AG08395 (cell line): Measurements from ENCODE around the gene REPS1.
"Not testable (repeated sequence)": the region's sequence is repeated elsewhere in the genome, so short reads cannot be mapped to it uniquely, and the experiment has no call there.

Source experiments
- DNase-seq: peaks from one replicate; pipeline ENCODE4 v3.0.0; 2012; ENCODE audit warnings: mixed read lengths, low spot score

The REPS1 gene

DNA sequence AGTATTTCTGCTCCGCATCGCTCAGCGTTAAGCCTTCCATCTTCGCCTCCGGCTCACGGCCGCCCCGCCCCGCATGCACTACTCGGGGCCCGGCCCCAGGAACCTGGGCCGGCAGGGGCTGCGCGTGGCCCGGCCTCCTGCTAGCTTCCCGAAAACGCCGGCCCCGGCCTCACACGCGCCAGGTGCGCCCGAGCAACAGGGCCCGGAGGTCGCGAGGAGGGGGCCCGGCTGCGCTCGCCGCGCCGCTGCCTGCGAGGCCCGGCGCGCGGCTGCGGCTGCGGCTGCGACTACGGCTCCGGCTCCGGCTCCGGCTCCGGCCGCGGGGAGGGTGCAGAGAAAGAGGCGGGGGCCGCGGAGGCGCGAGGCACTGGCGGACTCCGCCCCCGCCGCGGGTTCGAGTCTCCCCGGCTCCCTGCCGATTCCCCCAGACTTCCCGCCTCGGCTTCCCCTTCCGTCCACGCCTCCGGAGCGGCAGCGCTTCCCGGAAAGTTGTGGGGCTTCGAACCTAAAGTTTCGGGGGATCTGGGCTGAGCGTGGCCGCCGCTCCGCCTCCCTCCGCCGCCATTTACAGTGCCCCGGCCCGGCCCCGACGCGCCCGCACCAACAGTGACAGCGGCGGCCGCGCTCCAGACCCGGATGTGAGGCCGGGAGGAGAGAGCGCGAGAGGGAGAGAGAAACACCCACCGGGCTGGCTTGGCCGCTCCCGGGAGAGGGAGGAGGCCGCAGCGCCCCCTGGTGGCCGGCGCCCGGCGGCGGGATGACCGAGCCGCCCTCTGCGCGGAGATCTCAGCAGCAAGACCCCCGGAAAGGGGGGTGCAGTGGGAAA is at the start of gene REPS1:
Gene REPS1, minus strand, starts transcription at position 611 of the 826 bp plus-strand sequence. Its CDS starts 571 bp downstream, at position 40.
- DNase-seq = peak; percentile 95

GRCh38 chr6:139037490-139037889 is 49.4 kb upstream of the REPS1 start:
- peak; percentile 55 for DNase-seq

GRCh38 chr6:139030228-139030963 is 42.3 kb upstream of the REPS1 start:
- no peak for DNase-seq

GRCh38 chr6:139029470-139030227 is 41.6 kb upstream of the REPS1 start:
- peak; percentile 63 for DNase-seq

- DNase-seq = peak; percentile 58
Observed at GRCh38 chr6:139028658-139029469, 40.8 kb upstream of the REPS1 start, which contains the start of gene ABRACL. Gene ABRACL (plus strand): TSS chr6:139028745. CDS start chr6:139034161, 5,416 bp downstream.

GRCh38 chr6:139028215-139028657 is 40.2 kb upstream of the REPS1 start:
- DNase-seq = no peak

DNA sequence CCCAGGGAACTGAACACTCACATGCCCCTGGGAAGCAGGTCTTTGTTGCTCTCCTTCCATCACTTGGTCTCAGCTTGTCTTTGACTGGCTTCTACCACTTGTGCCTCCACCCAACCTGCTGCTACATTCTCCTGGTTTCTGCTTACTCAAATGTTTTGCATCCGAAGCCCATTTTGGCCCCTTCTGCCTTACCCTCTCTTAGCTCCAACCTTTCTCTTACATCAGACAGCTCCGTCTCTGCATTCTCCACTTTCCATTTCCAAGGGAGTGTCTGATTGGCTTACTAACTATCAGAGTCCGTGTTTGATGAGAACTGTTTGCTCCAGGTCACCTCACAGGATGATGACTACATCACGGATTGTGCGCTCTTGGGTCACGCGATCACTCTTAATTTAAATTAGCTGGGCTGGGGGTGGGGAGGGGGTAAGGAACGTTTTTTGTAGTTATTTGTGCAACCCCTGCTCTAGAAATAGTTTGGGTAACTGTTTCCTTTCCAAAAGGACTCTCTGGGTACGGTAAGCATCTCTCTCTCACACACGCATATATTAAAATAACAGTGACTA is 39.6 kb upstream of the REPS1 start:
- DNase-seq = no peak

DNA sequence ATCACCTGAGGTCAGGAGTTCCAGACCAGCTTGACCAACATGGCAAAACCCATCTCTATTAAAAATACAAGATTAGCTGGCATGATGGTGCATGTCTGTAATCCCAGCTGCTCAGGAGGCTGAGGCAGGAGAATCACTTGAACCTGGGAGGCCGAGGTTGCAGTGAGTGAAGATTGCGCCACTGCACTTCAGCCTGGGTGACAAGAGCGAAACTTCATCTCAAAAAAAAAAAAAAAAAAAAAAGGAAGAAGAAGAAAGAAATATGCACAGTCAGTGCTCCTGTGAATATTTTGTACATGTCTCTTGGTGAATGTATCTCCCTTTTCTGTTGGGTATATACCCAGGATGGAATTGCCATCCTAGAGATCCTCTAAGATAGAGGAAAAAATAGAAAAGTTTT is 37.4 kb upstream of the REPS1 start:
- DNase-seq = not testable (repeated sequence)

- DNase-seq = no peak
Observed at GRCh38 chr6:139020689-139021088, 32.6 kb upstream of the REPS1 start.

- DNase-seq = no peak
Observed at GRCh38 chr6:139019722-139020121, 31.7 kb upstream of the REPS1 start.

DNA sequence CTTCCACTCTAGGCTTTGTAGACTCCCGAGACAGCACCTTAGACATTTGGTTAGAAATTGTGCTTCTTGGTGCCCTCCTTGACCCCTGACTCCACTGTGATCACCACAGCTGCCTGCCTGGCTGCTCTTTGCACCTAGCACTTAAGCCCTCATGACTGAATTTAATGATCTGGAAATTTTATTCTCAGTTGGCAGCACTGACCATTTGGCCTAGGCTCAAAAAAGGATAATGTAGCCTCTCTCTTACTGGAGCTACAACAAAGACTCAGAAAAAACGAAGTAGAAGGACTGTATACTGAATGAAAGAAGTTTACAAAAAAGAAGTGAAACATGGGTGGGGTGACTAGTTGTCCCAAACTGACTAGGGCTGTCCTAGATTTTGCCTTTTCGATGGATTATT is 29.2 kb upstream of the REPS1 start:
- no peak for DNase-seq

GRCh38 chr6:139016337-139017213 is 28.5 kb upstream of the REPS1 start:
- no peak for DNase-seq

- no peak for DNase-seq
Observed at GRCh38 chr6:139014945-139015344, 26.9 kb upstream of the REPS1 start.

DNA sequence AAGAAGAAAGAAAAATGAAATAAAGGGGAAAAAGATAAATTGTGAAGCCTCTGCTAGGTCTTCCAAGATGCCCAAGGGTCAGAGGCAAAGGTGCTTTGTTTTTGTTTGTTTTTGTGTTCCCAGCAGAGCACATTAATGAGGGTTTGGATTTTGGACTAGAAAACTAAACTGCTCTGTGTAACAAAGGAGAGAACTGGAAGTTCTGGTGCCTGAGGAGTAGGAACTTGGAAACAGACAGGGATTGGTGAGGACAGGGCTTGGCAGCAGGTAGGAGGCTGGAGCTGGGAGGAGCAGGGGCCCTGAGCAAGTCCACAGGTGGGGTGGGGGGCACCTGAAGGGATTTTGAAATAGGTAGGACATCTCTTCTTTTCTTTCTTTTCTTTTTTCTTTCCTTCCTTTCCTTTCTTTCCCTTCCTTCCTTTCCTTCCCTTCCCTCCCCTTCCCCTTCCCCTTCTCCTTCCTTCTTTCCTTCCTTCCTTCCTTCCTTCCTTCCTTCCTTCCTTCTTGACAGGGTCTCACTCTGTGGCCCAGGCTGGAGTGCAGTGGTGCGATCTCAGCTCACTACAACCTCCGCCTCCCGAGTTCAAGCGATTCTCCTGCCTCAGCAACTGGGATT is 25.2 kb upstream of the REPS1 start:
- DNase-seq = no peak

DNA sequence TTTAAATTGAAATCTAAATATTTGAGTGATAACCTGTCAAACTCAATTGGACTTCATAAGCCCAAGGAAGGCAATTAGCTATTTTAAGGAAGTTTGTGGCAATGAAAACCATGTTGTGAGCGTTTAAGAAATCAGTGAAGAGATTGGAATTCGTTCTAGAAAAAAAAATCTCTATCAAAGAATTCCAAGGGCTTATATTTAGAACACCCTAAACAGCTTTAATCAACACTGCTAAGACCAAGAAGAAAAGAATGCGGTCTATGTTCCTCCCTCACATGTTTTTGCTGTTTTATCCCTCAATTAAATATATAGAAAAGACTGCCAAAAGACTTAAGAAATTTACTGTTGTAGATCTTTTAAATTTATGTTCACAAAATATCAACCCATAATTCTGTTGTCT is 23.9 kb upstream of the REPS1 start:
- DNase-seq = no peak

GRCh38 chr6:139010674-139011073 is 22.6 kb upstream of the REPS1 start:
- DNase-seq = no peak

DNA sequence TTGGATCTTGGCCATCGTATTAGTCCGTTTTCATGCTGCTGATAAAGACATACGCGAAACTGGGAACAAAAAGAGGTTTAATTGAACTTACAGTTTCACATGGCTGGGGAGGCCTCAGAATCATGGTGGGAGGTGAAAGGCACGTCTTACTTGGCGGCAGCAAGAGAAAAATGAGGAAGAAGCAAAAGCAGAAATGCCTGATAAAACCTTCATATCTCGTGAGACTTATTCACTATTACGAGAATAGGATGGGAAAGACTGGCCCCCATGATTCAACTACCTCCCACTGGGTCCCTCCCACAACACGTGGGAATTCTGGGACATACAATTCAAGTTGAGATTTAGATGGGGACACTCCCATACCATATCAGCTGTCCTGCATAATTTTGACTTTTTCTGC is 20.1 kb upstream of the REPS1 start:
- DNase-seq = no peak

DNA sequence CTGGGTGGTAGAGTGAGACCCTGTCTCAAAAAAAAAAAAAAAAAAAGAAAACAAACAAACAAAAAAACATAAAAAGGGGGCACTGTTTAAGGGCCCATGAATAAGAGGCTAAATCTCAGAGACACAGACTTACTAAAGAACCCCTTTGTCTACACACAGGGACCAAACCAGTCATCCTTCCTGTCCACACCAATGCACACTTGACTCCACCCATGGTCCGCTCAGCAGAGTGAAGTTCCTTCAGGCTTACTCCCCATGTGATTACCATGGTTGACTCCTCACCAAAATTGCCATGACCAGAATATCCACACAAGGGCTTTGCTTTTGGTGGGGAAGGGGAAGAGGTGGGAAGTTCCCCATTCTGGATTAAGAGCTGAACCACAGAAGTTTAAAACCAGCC is 19.4 kb upstream of the REPS1 start:
- DNase-seq = no peak

- no peak for DNase-seq
Observed at GRCh38 chr6:139006477-139006876, 18.4 kb upstream of the REPS1 start.

DNA sequence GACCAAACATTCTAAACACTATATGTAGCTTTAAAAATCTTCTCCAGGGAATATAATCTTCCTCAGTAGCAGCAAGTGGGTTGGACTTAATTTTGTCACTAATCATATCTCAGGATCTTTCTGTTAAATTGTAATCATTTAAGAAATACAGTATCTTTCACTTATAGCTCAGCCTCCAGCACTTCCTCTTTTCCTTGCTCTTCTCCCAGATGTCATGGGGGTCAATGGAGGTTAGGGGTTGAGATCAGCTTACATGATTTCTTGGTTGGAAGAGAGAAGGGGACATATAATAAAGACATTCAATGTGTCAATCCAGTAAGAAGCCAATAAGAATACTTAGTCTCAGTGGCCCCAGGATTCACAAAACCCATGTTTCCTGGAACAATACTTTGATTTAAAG is 15.7 kb upstream of the REPS1 start:
- no peak for DNase-seq
